Measurements from ENCODE around the gene MTHFS.
"Not testable (repeated sequence)": the region's sequence is repeated elsewhere in the genome, so short reads cannot be mapped to it uniquely, and the experiment has no call there.

The MTHFS gene

DNA sequence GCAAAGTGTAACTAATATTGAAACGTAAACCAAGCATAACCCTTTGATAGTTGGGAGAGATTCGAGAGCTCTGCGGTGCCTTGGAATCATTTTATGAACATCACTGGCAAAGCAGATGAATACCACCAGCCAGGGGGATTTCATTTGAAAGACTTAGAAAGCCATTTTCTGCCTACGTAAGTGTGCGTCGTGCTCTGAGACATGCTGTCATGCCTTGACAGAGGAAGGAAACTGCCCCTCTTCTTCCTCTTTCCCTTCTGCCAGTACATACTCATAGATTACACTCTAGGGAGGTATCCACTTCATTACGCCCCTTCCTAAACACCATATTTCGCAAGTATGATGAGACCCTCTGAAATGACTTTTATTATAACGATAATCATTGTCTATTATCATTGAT, 3.3 kb upstream of the MTHFS start:
- Histone ChIP-seq H3K9me3 (ENCODE audit: control insufficient read depth, low read length) (no peaks in the 10 kb centered on the region), H3K4me2 (ENCODE audit: low read length) (no peak overlapping the region), H3K9ac (no peak overlapping the region), H3K27me3 (ENCODE audit: control insufficient read depth, insufficient read depth, low read length) (no peaks in the 10 kb centered on the region), H3K4me3 (ENCODE audit: low read depth, low read length) (no peak overlapping the region), H3K27ac (no peak overlapping the region), H2AFZ (no peak overlapping the region), H3K4me1 (peaks cover 4% of the 10 kb centered on the region), H3K36me3 (ENCODE audit: control insufficient read depth, insufficient read depth, low read length) (no peaks in the 10 kb centered on the region), H3K79me2 (peaks cover 2% of the 10 kb centered on the region)
- no peak for TF ChIP-seq CTCF (IDR thresholded peaks at IDR 0.05)

- not testable (repeated sequence) for H3K4me3 ChIP-seq (ENCODE audit: low read depth, low read length); H3K27ac ChIP-seq
These were observed 2.0 kb upstream of the MTHFS start for GRCh38 chr15:79898786-79899185.

GRCh38 chr15:79898369-79898768, 1.6 kb upstream of the MTHFS start:
- TF ChIP-seq CTCF (IDR thresholded peaks at IDR 0.05) = no peak
- no peaks in the 10 kb centered on the region for H3K27me3 ChIP-seq (ENCODE audit: control insufficient read depth, insufficient read depth, low read length)
- H3K4me3 ChIP-seq (ENCODE audit: low read depth, low read length) = no peak overlapping the region
- no peak overlapping the region for H2AFZ ChIP-seq
- no peak overlapping the region for H3K27ac ChIP-seq
- peaks cover 7% of the 10 kb centered on the region for H3K4me1 ChIP-seq
- H3K79me2 ChIP-seq = peaks cover 3% of the 10 kb centered on the region
- H3K9me3 ChIP-seq (ENCODE audit: control insufficient read depth, low read length) = no peaks in the 10 kb centered on the region
- no peak overlapping the region for H3K4me2 ChIP-seq (ENCODE audit: low read length)
- no peaks in the 10 kb centered on the region for H3K36me3 ChIP-seq (ENCODE audit: control insufficient read depth, insufficient read depth, low read length)
- H3K9ac ChIP-seq = no peak overlapping the region

More at GRCh38 chr15:79898786-79899185, 2.0 kb upstream of the MTHFS start:
- not testable (repeated sequence) for H3K4me1 ChIP-seq; H3K79me2 ChIP-seq; H3K36me3 ChIP-seq (ENCODE audit: control insufficient read depth, insufficient read depth, low read length); H2AFZ ChIP-seq; H3K27me3 ChIP-seq (ENCODE audit: control insufficient read depth, insufficient read depth, low read length); H3K9ac ChIP-seq; H3K4me2 ChIP-seq (ENCODE audit: low read length); H3K9me3 ChIP-seq (ENCODE audit: control insufficient read depth, low read length)

DNA sequence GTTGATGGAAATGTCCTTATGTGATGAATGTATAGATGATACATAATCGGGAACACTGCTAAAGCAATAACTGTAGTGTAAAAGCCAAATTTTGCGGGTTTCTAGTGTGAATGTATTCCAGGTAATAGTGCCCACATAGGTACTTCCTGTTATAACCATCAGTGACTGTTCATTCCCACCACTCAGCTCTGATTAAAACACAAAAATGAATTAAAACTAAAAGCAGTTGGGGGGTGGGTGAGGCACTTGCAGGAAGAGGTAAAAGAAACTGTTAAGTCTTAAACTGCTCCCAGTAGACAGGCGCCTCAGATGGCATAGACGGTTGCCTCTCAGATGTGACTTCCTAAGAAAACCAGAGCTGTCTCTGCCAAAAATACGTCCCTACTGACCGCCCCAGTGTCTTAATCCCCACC, 893 bp upstream of the MTHFS start:
- Histone ChIP-seq H3K4me3 (ENCODE audit: low read depth, low read length) (peak overlapping the region; percentile 80), H3K9ac (no peak overlapping the region)

DNA sequence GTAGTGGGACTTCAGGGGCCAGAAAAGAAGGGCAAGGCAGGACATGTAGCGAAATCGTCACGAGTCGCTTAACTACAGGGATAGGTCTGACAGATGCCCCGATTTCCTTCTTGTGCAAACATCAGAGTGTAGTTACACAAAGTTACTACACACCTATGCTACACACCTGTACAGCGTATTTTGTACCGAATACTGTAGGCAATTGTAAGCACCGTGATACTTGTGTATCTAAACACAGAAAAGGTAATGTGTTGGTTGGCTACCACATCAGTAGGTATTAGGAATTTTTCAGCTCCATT, 515 bp upstream of the MTHFS start:
- no peak for TF ChIP-seq CTCF (IDR thresholded peaks at IDR 0.05)
- Histone ChIP-seq H3K4me3 (ENCODE audit: low read depth, low read length) (peak overlapping the region; percentile 80), H3K27ac (peak overlapping the region; percentile 96), H3K9me3 (ENCODE audit: control insufficient read depth, low read length) (no peaks in the 10 kb centered on the region), H3K27me3 (ENCODE audit: control insufficient read depth, insufficient read depth, low read length) (no peaks in the 10 kb centered on the region), H3K4me2 (ENCODE audit: low read length) (peak overlapping the region; percentile 93), H2AFZ (peak overlapping the region; percentile 91), H3K79me2 (peaks cover 3% of the 10 kb centered on the region), H3K36me3 (ENCODE audit: control insufficient read depth, insufficient read depth, low read length) (no peaks in the 10 kb centered on the region), H3K9ac (peak overlapping the region; percentile 89), H3K4me1 (peaks cover 7% of the 10 kb centered on the region)

More for the DNA sequence above, 893 bp upstream of the MTHFS start:
- H3K4me2 ChIP-seq (ENCODE audit: low read length) = peak overlapping the region; percentile 93
- H3K27ac ChIP-seq = peak overlapping the region; percentile 96
- no peak for TF ChIP-seq CTCF (IDR thresholded peaks at IDR 0.05)
- no peaks in the 10 kb centered on the region for H3K9me3 ChIP-seq (ENCODE audit: control insufficient read depth, low read length)
- H3K79me2 ChIP-seq = peaks cover 3% of the 10 kb centered on the region
- no peaks in the 10 kb centered on the region for H3K36me3 ChIP-seq (ENCODE audit: control insufficient read depth, insufficient read depth, low read length)
- peaks cover 7% of the 10 kb centered on the region for H3K4me1 ChIP-seq
- H3K27me3 ChIP-seq (ENCODE audit: control insufficient read depth, insufficient read depth, low read length) = no peaks in the 10 kb centered on the region
- peak overlapping the region; percentile 91 for H2AFZ ChIP-seq
